Vagina (tissue), 2 donors: Measurements from ENCODE around the gene BTBD6.

ENCODE experiments used
- CTCF ChIP-seq, 3 experiments: fragments of 450-650 bp in 2 of 3; fragments of 200-600 bp in 1 of 3; sonication (generic) in 1 of 3; IDR thresholded peaks; one replicate each; pipeline ENCODE4 v1.5.1; 2017 to 2019; ENCODE audit warnings: antibody characterized with exemption in 3 of 3, mild to moderate bottlenecking in 2 of 3, moderate library complexity in 2 of 3
- POLR2A ChIP-seq, 2 donors: fragments of 450-650 bp; IDR thresholded peaks; one replicate each; pipeline ENCODE4 v1.6.1; 2017; ENCODE audit warnings: antibody characterized with exemption in 2 of 2, mild to moderate bottlenecking in 2 of 2, moderate library complexity in 2 of 2

- TF ChIP-seq CTCF (IDR thresholded peaks at IDR 0.05) (no peak), POLR2A (IDR thresholded peaks at IDR 0.05) (no peak)
Measured at GRCh38 chr14:105200074-105200473, 48.3 kb upstream of the BTBD6 start.
